Mesothelial cell of epicardium (in vitro differentiated cells): Measurements from ENCODE around the gene PRKCA. TPM values are rescaled to one million over a fixed set of nuclear protein-coding genes. Genes with fewer than 3 reads are reported as not detected.

Experiments used
- DNase-seq, 2 experiments: peaks; one replicate each; pipeline ENCODE4 v3.0.0; 2021; ENCODE audit warnings: low spot score in 2 of 2; ENCODE audit not compliant: unreplicated experiment in 2 of 2
- H3K27ac Mint-ChIP-seq: 2 replicates; pipeline ENCODE4 v1.8.0; 2021; ENCODE audit warnings: mixed read lengths
- H3K27me3 Mint-ChIP-seq: 2 replicates; pipeline ENCODE4 v1.8.0; 2021; ENCODE audit warnings: low read depth, mixed read lengths
- H3K36me3 Mint-ChIP-seq: 2 replicates; pipeline ENCODE4 v1.8.0; 2021; ENCODE audit warnings: mixed read lengths
- H3K4me1 Mint-ChIP-seq: 2 replicates; pipeline ENCODE4 v1.8.0; 2021; ENCODE audit warnings: mixed read lengths
- H3K4me3 Mint-ChIP-seq: 2 replicates; pipeline ENCODE4 v1.8.0; 2021; ENCODE audit warnings: mild to moderate bottlenecking, moderate library complexity, mixed read lengths
- H3K9me3 Mint-ChIP-seq: 2 replicates; pipeline ENCODE4 v1.8.0; 2021; ENCODE audit warnings: mixed read lengths
- total RNA-seq: library from RNA; stranded (reverse); gene quantifications from 3 replicates; pipeline ENCODE4 v1.2.1, GENCODE V29; 2021
- TF ChIP-seq, protein P1 (sequence below): fragments of 200-600 bp; sonication (generic); IDR thresholded peaks from one replicate; pipeline ENCODE4 v1.5.0; 2021; ENCODE audit warnings: antibody characterized with exemption; ENCODE audit not compliant: unreplicated experiment

The PRKCA gene
- total RNA-seq, 1 donor from 2014 or later: 15.2 TPM

DNA sequence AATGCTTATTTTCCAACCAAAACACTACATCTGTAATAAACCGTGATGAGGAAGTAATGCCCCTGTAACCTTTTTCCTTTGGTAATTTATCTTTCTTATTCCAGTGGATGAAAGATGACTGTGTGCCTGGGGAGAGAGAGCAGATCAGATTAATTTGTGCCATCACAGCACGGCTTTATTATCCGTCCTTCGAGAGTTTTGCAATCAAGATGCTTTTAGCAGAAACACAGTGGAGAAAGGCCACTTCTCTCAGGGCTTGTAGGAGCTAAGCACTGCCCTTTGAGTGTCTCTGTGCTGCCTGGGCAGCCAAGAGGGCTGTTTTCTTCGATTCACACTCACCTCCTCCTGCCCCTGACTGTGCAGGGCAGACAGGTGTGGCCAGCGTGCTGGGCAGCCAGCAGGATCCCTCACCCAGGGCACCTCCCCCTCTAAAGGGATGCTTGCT is 190.2 kb downstream of the PRKCA start:
- Mint-ChIP-seq H3K4me3 (no peak overlapping the region), H3K36me3 (no peaks in the 10 kb centered on the region), H3K4me1 (peaks cover 5% of the 10 kb centered on the region), H3K27me3 (peaks cover 7% of the 10 kb centered on the region), H3K9me3 (no peaks in the 10 kb centered on the region), H3K27ac (no peak overlapping the region)
- TF ChIP-seq, protein P1, sequence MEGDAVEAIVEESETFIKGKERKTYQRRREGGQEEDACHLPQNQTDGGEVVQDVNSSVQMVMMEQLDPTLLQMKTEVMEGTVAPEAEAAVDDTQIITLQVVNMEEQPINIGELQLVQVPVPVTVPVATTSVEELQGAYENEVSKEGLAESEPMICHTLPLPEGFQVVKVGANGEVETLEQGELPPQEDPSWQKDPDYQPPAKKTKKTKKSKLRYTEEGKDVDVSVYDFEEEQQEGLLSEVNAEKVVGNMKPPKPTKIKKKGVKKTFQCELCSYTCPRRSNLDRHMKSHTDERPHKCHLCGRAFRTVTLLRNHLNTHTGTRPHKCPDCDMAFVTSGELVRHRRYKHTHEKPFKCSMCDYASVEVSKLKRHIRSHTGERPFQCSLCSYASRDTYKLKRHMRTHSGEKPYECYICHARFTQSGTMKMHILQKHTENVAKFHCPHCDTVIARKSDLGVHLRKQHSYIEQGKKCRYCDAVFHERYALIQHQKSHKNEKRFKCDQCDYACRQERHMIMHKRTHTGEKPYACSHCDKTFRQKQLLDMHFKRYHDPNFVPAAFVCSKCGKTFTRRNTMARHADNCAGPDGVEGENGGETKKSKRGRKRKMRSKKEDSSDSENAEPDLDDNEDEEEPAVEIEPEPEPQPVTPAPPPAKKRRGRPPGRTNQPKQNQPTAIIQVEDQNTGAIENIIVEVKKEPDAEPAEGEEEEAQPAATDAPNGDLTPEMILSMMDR: no peak
- no peak for DNase-seq

DNA sequence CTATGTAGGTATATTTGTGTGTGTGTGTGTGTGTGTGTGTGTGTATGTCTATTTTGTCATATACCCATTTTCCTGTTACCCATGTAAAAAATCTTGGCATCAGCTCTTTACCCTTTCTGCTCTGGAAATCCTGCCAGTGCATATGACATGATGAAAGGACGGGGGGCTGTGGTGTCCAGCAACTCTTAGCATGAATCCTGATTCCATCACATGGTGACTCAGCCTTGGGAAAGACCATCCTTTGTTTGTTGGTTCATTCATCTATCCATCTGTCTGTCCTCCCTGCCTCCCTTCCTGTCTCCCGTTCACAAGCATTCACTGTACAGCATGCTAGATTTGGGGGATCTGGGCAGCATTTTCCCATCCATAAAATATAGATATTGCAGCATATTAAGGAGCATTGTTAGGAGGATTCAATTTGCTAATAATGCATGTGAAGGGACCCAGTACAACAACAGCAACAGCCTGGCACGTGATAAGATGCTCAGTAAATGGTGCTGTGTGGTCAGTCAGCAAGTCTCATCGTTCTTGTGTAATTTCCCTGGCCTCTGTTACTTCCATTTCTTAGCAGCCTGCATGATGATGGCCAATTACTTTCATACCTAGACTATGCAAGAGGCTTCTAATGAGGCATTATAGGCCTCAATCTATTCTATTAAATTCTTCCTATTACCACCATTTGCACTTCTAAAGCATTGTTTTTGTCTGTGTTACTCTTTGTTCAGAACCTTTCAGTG is 191.0 kb downstream of the PRKCA start:
- Mint-ChIP-seq H3K36me3 (no peaks in the 10 kb centered on the region), H3K4me1 (peaks cover 5% of the 10 kb centered on the region), H3K4me3 (no peak overlapping the region), H3K27me3 (peaks cover 2% of the 10 kb centered on the region), H3K27ac (no peak overlapping the region), H3K9me3 (no peaks in the 10 kb centered on the region)
- DNase-seq: no peak
- TF ChIP-seq, protein P1: no peak

DNA sequence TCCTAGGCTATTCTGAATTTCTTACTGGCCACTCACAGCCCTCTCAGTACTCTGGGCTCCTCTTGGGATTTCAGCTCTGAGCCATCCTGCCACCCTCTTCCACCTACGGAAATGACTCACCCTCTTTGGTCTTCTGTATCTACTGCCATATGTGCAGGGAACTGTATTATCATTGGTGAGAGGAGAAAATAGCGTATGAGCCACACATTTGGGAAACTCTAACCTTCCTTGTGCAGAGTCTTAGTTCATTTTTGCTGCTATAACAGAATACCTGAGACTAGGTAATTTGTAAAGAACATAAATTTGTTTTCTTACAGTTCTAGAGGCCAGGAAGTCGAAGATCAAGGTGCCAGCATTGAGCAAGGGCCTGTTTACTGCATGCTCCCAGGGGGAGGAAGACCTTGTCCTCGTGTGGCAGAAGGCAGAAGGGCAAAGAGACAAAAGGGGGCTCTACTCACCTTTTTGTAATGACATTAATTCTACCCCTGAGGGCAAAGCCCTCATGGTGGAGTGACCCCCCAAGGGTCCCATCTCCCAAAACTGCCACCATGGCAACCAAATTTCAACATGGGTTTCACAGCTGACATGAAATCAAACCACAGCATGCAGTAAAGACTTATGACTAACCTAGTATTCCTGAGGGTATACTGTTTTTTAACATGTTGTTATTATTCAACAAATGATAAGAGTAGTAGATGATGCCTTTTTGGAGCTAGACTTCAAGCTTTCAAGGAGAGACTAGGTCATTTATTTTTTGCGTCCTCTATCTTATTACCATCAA is 191.8 kb downstream of the PRKCA start:
- Mint-ChIP-seq H3K27me3 (no peaks in the 10 kb centered on the region), H3K9me3 (no peaks in the 10 kb centered on the region), H3K4me1 (peaks cover 5% of the 10 kb centered on the region), H3K36me3 (no peaks in the 10 kb centered on the region), H3K4me3 (no peak overlapping the region), H3K27ac (no peak overlapping the region)
- TF ChIP-seq, protein P1: no peak
- DNase-seq: no peak

DNA sequence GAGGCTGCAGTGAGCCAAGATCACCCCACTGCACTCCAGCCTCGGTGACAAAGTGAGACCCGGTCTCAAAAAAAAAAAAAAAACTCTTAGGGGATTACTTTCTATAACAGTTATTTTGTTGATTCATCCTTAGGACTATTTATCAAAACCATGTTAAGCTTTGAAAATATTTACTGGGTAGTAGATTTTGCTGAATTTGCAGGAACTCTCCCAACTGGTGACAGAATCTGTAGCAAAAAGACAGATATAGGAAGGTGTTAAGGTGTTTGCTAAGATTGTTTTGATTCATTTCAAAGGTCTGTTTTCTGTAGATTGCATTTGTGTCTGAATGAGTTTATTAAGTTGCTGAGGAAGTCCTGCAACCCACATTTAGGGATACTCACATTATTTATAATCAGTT is 192.6 kb downstream of the PRKCA start:
- TF ChIP-seq, protein P1: no peak
- Mint-ChIP-seq H3K27ac (no peak overlapping the region), H3K36me3 (no peaks in the 10 kb centered on the region), H3K9me3 (no peaks in the 10 kb centered on the region), H3K4me3 (no peak overlapping the region), H3K4me1 (peaks cover 5% of the 10 kb centered on the region), H3K27me3 (no peaks in the 10 kb centered on the region)
- DNase-seq: no peak

DNA sequence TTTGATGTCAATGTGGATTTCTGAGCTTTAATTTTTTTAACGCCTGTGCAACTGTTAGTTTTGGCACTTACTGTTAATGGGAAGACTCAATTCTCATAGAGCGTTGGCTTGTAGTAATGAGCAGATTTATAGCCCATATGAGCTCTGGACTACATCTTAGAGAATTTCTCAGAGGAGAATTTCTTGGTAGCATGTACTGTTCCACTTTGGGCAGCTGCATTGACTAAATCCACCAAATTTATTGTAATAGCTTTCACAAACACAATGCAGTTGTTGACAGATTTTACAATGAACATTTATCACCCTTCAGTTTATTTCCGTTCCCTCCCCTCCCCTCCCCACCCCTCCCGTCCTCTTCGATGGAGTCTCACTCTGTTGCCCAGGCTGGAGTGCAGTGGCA is 193.9 kb downstream of the PRKCA start:
- no peaks in the 10 kb centered on the region for H3K36me3 Mint-ChIP-seq
- peaks cover 5% of the 10 kb centered on the region for H3K4me1 Mint-ChIP-seq
- H3K27ac Mint-ChIP-seq: no peak overlapping the region
- H3K9me3 Mint-ChIP-seq: no peaks in the 10 kb centered on the region
- DNase-seq: no peak
- TF ChIP-seq, protein P1: no peak
- H3K27me3 Mint-ChIP-seq: no peaks in the 10 kb centered on the region
- H3K4me3 Mint-ChIP-seq: no peak overlapping the region
